K562 (cell line): ENCODE measurements around the gene PNRC2. TPM values are rescaled to one million over a fixed set of nuclear protein-coding genes. Genes with fewer than 3 reads are reported as not detected.

Experiments used
- ARID1B ChIP-seq: fragments of 450-650 bp; IDR thresholded peaks from 2 replicates; pipeline ENCODE4 v1.6.1; 2016; ENCODE audit warnings: antibody characterized with exemption, mild to moderate bottlenecking, inconsistent platforms
- ARID2 ChIP-seq: fragments of 450-650 bp; IDR thresholded peaks from 2 replicates; pipeline ENCODE4 v1.6.1; 2017; ENCODE audit warnings: antibody characterized with exemption, mild to moderate bottlenecking
- BACH1 ChIP-seq: fragments of 200-800 bp; sonication (Bioruptor generic); IDR thresholded peaks from 2 replicates; pipeline ENCODE4 v1.6.1; 2016; ENCODE audit warnings: missing genetic modification characterization, missing compliant biosample characterization
- CBX1 ChIP-seq: sonication (generic); IDR thresholded peaks from 2 replicates; pipeline ENCODE4 v1.6.1; 2016; ENCODE audit warnings: antibody characterized with exemption, low read depth, mild to moderate bottlenecking
- CGGBP1 ChIP-seq: fragments of 250-450 bp; sonication (Bioruptor Pico); IDR thresholded peaks from 2 replicates; pipeline ENCODE4 v1.9.0; 2021; ENCODE audit warnings: mild to moderate bottlenecking
- CHAMP1 ChIP-seq: fragments of 450-650 bp; IDR thresholded peaks from 2 replicates; pipeline ENCODE4 v1.6.1; 2016; ENCODE audit warnings: mild to moderate bottlenecking
- E2F8 ChIP-seq: fragments of 450-650 bp; IDR thresholded peaks from 2 replicates; pipeline ENCODE4 v1.7.1; 2018; ENCODE audit warnings: mild to moderate bottlenecking, low read depth; ENCODE audit not compliant: partially characterized antibody
- FOSL1 ChIP-seq: fragments of 200-800 bp; sonication (Bioruptor generic); conservative IDR thresholded peaks from 2 replicates; pipeline ENCODE4 v1.6.1; 2016; ENCODE audit warnings: missing genetic modification characterization, missing compliant biosample characterization
- HSF4 ChIP-seq: fragments of 250-450 bp; sonication (Bioruptor Pico); IDR thresholded peaks from 2 replicates; pipeline ENCODE4 v2.1.2; 2022; ENCODE audit warnings: mild to moderate bottlenecking, moderate library complexity, borderline replicate concordance
- MAX ChIP-seq: sonication (generic); formaldehyde crosslinking; IDR thresholded peaks from 2 replicates; pipeline ENCODE4 v1.9.0; 2022; ENCODE audit warnings: mild to moderate bottlenecking, missing genetic modification reagents
- TRIM25 ChIP-seq: fragments of 450-650 bp; IDR thresholded peaks from 2 replicates; pipeline ENCODE4 v1.7.0; 2016; ENCODE audit warnings: borderline replicate concordance
- ZBTB1 ChIP-seq: sonication (generic); formaldehyde crosslinking; IDR thresholded peaks from 2 replicates; pipeline ENCODE4 v1.8.1; 2023; ENCODE audit warnings: missing genetic modification reagents, low read depth, mild to moderate bottlenecking, borderline replicate concordance
- ZMIZ1 ChIP-seq, 2 experiments: fragments of 150-350 bp in 1 of 2; IDR thresholded peaks; 2 replicates each; pipeline ENCODE4 v1.6.1; 2012 to 2016; ENCODE audit warnings: low read depth in 2 of 2, low read length in 2 of 2, mild to moderate bottlenecking in 1 of 2, moderate library complexity in 1 of 2
- ZNF449 ChIP-seq: fragments of 250-450 bp; sonication (Bioruptor Pico); IDR thresholded peaks from 2 replicates; pipeline ENCODE4 v1.8.0; 2022; ENCODE audit warnings: moderate library complexity, mild to moderate bottlenecking, inconsistent platforms
- polyA plus RNA-seq, 8 experiments: library from polyadenylated mRNA; depleted of rRNA in 4 of 8; stranded (reverse) in 5 of 8; unstranded in 3 of 8; fragments of >200 nt; fragmentation: Nextera tagmentation in 2 of 8; fragmentation: Illumina TruSeq in 1 of 8; extraction: Ambion mirVana in 2 of 8; extraction: Trizol in 1 of 8; gene quantifications; 2 replicates each; pipeline versions ENCODE4 v1.2.1 to v1.2.3, GENCODE V29; 2011 to 2014; ENCODE audit warnings: inconsistent platforms in 1 of 8, missing spikeins in 1 of 8
- total RNA-seq, 7 experiments: library from RNA; depleted of rRNA in 6 of 7; stranded (reverse); fragments of >200 nt in 6 of 7; fragmentation: Illumina TruSeq in 2 of 7; extraction: Trizol in 2 of 7; gene quantifications; 2 replicates each; pipeline versions ENCODE4 v1.2.1 to v1.2.3, GENCODE V29; 2011 to 2021; ENCODE audit warnings: low replicate concordance in 1 of 7

PNRC2 gene
- total and polyA plus RNA-seq, 9 of the 15 experiments (the other 6 are each of a cell fraction or from before 2014, with no cell fraction given), result 127 to 303 (median 203) TPM

- TF ChIP-seq E2F8 (no peak), ARID2 (no peak), CGGBP1 (CRISPR knock-in tag) (no peak), ZBTB1 (CRISPR knock-in tag) (0 out of 2 replicates have a peak, but pooled peaks have one; percentile 37), ZMIZ1 (IDR thresholded peaks at IDR 0.05; ENCODE audit: low read depth in 2 of 2, low read length in 2 of 2) (no peak), CHAMP1 (no peak), BACH1 (tag) (peak; percentile 51; the same call in 1 of the 2 replicates), TRIM25 (no peak), MAX (CRISPR knock-in tag) (no peak), ARID1B (0 out of 2 replicates have a peak, but pooled peaks have one; percentile 8), FOSL1 (no peak; the same call in none of the 2 replicates), CBX1 (no peak), ZNF449 (no peak), HSF4 (CRISPR knock-in tag) (no peak)
Observed at GRCh38 chr1:23980728-23981070, 21.1 kb downstream of the PNRC2 start (continued).
